ENCODE results near the gene GDI2.
A peak's percentile ranks its signal among the peaks of the same experiment; 100 is the strongest.
"Not testable (repeated sequence)": the region's sequence is repeated elsewhere in the genome, so short reads cannot be mapped to it uniquely, and the experiment has no call there.

The GDI2 gene

GRCh38 chr10:5826511-5826910, 13.3 kb upstream of the GDI2 start:
- DNase-seq: not testable (repeated sequence)

- DNase-seq: no peak
Observed at GRCh38 chr10:5818894-5819293, 5.7 kb upstream of the GDI2 start.

GRCh38 chr10:5818048-5818331, 4.8 kb upstream of the GDI2 start:
- DNase-seq: no peak

- DNase-seq: no peak
Observed at GRCh38 chr10:5817322-5818047, 4.3 kb upstream of the GDI2 start.

GRCh38 chr10:5816170-5816569, 2.9 kb upstream of the GDI2 start:
- no peak for DNase-seq

- no peak for DNase-seq
Observed at GRCh38 chr10:5814110-5815107, 1.2 kb upstream of the GDI2 start.

- no peak for DNase-seq
Observed at GRCh38 chr10:5813091-5813340, 218 bp downstream of the GDI2 start.

- peak; percentile 47 for DNase-seq
Observed at GRCh38 chr10:5812283-5813090, 747 bp downstream of the GDI2 start.

GRCh38 chr10:5811387-5811821, 1.8 kb downstream of the GDI2 start:
- DNase-seq: no peak

- DNase-seq: no peak
Observed at GRCh38 chr10:5810225-5810624, 3.0 kb downstream of the GDI2 start.

GRCh38 chr10:5809527-5810154, 3.6 kb downstream of the GDI2 start:
- no peak for DNase-seq

- not testable (repeated sequence) for DNase-seq
Observed at GRCh38 chr10:5808783-5809392, 4.3 kb downstream of the GDI2 start.

- DNase-seq: no peak
Observed at GRCh38 chr10:5806745-5807144, 6.5 kb downstream of the GDI2 start.

GRCh38 chr10:5805711-5806110, 7.5 kb downstream of the GDI2 start:
- DNase-seq: no peak

- DNase-seq: no peak
Observed at GRCh38 chr10:5805260-5805659, 8.0 kb downstream of the GDI2 start.

GRCh38 chr10:5804386-5804785, 8.8 kb downstream of the GDI2 start:
- DNase-seq: no peak

GRCh38 chr10:5800782-5801181, 12.5 kb downstream of the GDI2 start:
- DNase-seq: no peak

- DNase-seq: no peak
Observed at GRCh38 chr10:5794236-5794635, 19.0 kb downstream of the GDI2 start.

- no peak for DNase-seq
Observed at GRCh38 chr10:5789626-5790025, 23.6 kb downstream of the GDI2 start.

- no peak for DNase-seq
Observed at GRCh38 chr10:5788969-5789368, 24.3 kb downstream of the GDI2 start.

- DNase-seq: no peak
Observed at GRCh38 chr10:5783300-5783699, 29.9 kb downstream of the GDI2 start.

GRCh38 chr10:5782174-5782573, 31.1 kb downstream of the GDI2 start:
- DNase-seq: no peak

GRCh38 chr10:5779730-5780129, 33.5 kb downstream of the GDI2 start:
- DNase-seq: no peak

Measured in activated naive CD4-positive, alpha-beta T cell treated with Interleukin-2 at 50 U/mL for 16 hours (primary cell).